Neutrophil (primary cell): ENCODE measurements around the gene PNPO.
A peak's percentile ranks its signal among the peaks of the same experiment; 100 is the strongest.

ENCODE experiments used
- H3K27ac ChIP-seq: fragments of 200-600 bp; sonication (generic); 2 replicates; pipeline ENCODE4 v1.5.1; 2016; ENCODE audit warnings: mild to moderate bottlenecking, moderate library complexity
- H3K27me3 ChIP-seq: fragments of 200-600 bp; sonication (generic); 2 replicates; pipeline ENCODE4 v1.6.0; 2016; ENCODE audit warnings: mild to moderate bottlenecking
- H3K36me3 ChIP-seq: fragments of 200-600 bp; sonication (generic); 2 replicates; pipeline ENCODE4 v1.5.1; 2017
- H3K4me1 ChIP-seq, 2 experiments: fragments of 200-600 bp in 1 of 2; sonication (generic) in 1 of 2; 1 replicate in 1 of 2; 2 replicates in 1 of 2; pipeline versions ENCODE4 v1.5.1 to v1.6.1; 2013 to 2016; ENCODE audit warnings: low read depth in 1 of 2, low read length in 1 of 2, mild to moderate bottlenecking in 1 of 2, moderate library complexity in 1 of 2; ENCODE audit not compliant: control insufficient read depth in 1 of 2, insufficient read depth in 1 of 2
- H3K4me3 ChIP-seq, 2 experiments: fragments of 200-600 bp in 1 of 2; sonication (generic) in 1 of 2; 1 replicate in 1 of 2; 2 replicates in 1 of 2; pipeline ENCODE4 v1.5.1; 2013 to 2016; ENCODE audit warnings: low read depth in 1 of 2, low read length in 1 of 2, mild to moderate bottlenecking in 1 of 2, moderate library complexity in 1 of 2
- H3K9me3 ChIP-seq: fragments of 200-600 bp; sonication (generic); 2 replicates; pipeline ENCODE4 v1.5.1; 2016
- TF ChIP-seq, protein P1 (sequence below): fragments of 200-600 bp; sonication (generic); IDR thresholded peaks from 2 replicates; pipeline ENCODE4 v1.5.1; 2016; ENCODE audit warnings: antibody characterized with exemption

Gene PNPO

DNA sequence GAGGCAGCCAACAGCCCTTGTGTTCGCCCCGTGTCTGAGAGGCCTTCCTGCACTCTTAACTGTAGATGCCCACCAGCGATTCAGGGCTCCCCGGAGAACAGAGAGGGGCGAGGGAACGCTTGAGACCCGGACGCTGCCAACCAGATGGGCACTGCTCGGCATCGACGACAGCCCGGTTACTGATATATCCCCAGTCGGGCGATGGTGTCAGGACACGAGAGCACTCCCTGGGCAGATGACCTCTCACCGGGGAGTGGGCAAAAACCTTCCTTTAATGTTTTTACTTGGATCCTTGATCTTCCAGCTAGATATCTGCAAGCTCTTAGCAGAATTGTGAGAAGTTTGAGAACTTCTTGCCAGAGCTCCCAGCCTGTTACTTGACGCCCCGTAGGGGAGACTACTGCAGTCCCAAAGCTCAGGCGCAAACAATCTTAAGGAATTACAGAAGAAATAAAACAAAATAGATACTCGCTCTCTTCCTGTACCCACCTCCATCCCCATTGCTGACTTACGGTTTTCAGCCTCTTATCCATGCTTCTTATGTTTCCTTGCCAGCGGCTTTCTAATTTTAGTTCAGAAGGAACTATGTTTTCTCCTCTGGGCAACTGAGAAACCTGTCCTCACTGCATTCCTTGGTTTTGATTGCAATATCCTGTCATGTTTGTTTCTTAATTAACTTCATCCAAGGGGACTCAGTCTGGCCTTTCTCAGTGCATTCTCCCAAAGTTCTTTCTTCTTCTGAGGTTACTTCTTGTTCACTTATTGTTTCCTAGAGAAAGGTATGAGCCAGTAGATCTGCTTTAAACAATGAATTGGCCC lies 44.5 kb upstream of the PNPO start:
- Histone ChIP-seq H3K27me3 (no peaks in the 10 kb centered on the region), H3K4me1 (peaks cover 40 to 45% of the 10 kb centered on the region in 2 experiments), H3K4me3 (peak overlapping the region; percentile 71 to 94), H3K27ac (peak overlapping the region; percentile 98), H3K9me3 (no peaks in the 10 kb centered on the region), H3K36me3 (peaks cover 18% of the 10 kb centered on the region)
- TF ChIP-seq, protein P1, sequence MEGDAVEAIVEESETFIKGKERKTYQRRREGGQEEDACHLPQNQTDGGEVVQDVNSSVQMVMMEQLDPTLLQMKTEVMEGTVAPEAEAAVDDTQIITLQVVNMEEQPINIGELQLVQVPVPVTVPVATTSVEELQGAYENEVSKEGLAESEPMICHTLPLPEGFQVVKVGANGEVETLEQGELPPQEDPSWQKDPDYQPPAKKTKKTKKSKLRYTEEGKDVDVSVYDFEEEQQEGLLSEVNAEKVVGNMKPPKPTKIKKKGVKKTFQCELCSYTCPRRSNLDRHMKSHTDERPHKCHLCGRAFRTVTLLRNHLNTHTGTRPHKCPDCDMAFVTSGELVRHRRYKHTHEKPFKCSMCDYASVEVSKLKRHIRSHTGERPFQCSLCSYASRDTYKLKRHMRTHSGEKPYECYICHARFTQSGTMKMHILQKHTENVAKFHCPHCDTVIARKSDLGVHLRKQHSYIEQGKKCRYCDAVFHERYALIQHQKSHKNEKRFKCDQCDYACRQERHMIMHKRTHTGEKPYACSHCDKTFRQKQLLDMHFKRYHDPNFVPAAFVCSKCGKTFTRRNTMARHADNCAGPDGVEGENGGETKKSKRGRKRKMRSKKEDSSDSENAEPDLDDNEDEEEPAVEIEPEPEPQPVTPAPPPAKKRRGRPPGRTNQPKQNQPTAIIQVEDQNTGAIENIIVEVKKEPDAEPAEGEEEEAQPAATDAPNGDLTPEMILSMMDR = no peak

DNA sequence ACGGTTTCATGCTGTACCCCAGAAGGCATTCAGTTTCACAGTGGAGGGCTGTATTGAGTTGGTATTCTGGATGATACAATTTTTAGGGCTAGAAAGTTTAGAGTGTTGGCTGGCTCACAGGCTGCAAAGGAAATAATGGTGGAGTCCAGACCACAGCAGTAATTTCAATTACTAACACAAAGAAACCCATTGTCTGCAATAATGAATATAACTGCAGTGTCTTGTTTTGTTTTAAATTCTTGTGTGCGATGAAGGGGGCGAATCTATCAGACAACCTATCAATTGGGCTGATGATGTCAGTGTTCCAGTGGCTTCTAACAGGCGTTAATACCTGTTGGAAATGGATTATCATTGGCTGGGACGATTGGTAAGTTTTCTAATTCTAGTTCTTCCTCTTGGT lies 43.8 kb upstream of the PNPO start:
- Histone ChIP-seq H3K4me1 (peaks cover 40 to 45% of the 10 kb centered on the region in 2 experiments), H3K27ac (peak overlapping the region; percentile 98), H3K27me3 (no peaks in the 10 kb centered on the region), H3K4me3 (peak overlapping the region in 1 of 2 experiments; percentile 94), H3K36me3 (peaks cover 18% of the 10 kb centered on the region), H3K9me3 (no peaks in the 10 kb centered on the region)
- TF ChIP-seq, protein P1 = no peak

DNA sequence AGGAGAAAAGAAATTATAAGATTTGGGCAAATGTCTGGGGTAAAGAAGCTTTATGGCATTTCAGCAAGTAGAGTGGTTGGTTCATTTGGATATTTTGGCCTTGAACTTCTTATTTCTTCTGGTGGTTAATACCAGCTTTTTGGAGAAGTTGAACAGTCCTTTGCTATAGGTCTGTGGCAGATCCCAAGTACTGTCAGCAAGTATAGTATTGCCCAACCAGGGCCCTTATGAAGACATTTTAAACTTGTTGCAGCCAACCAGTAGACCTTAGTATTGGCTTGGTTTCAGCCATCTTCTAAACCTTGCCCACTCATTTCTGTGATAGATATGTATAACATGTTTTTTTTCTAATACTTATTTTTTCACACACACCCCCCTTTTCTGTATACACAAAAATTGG lies 43.1 kb upstream of the PNPO start:
- Histone ChIP-seq H3K4me3 (no peak overlapping the region), H3K27me3 (no peaks in the 10 kb centered on the region), H3K36me3 (peaks cover 18% of the 10 kb centered on the region), H3K9me3 (no peaks in the 10 kb centered on the region), H3K4me1 (peaks cover 40 to 45% of the 10 kb centered on the region in 2 experiments), H3K27ac (peak overlapping the region; percentile 98)
- TF ChIP-seq, protein P1 = no peak

DNA sequence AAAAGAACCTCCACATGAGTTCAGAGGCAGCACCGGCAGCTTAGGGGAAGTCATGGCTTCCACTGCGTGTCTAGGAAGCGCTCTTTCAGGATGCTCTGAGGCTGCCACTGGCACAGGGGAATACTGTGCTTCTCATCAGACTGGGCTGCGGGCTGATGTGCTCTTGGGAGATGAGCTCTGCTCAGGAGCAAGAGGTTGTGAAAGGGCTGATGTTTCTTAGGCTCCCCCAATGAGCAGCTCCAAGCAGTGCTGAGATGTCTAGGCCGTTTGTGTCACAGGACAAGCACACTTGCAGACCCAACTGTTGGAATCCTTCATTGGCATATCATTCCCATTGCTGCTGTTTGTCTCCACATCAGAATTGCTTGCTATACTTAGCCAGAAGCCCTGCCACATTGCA lies 41.7 kb upstream of the PNPO start:
- Histone ChIP-seq H3K27me3 (no peaks in the 10 kb centered on the region), H3K9me3 (no peaks in the 10 kb centered on the region), H3K27ac (no peak overlapping the region), H3K4me3 (no peak overlapping the region), H3K36me3 (peaks cover 18% of the 10 kb centered on the region), H3K4me1 (peaks cover 36 to 41% of the 10 kb centered on the region in 2 experiments)
- TF ChIP-seq, protein P1 = no peak

DNA sequence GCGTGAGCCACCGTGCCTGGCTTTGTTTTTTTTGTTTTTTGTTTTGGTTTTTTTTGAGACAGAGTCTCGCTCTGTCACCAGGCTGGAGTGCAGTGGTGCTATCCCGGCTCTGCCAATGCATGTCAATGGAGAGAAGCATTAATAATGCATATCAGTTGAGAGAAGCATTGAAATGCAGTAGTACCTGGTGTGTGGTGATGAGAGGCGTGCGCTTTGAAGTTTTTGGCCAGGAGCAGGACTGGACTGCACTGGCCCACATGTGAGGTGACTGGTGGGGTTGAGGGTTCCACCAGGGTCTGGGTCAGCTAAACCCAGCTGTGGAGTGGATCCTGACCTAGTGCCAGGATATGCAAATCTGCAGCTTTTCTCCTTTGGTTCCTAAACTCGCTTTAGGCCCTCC lies 39.9 kb upstream of the PNPO start:
- Histone ChIP-seq H3K36me3 (peaks cover 27% of the 10 kb centered on the region), H3K9me3 (no peaks in the 10 kb centered on the region), H3K27ac (no peak overlapping the region), H3K4me3 (no peak overlapping the region), H3K4me1 (peaks cover 28 to 34% of the 10 kb centered on the region in 2 experiments), H3K27me3 (no peaks in the 10 kb centered on the region)
- TF ChIP-seq, protein P1 = no peak
